Activated CD4-positive, alpha-beta T cell treated with anti-CD3 and anti-CD28 coated beads for 36 hours (primary cell): Measurements from ENCODE around the gene BAZ2A. TPM values are rescaled to one million over a fixed set of nuclear protein-coding genes. Genes with fewer than 3 reads are reported as not detected.
"Not testable (repeated sequence)": the region's sequence is repeated elsewhere in the genome, so short reads cannot be mapped to it uniquely, and the experiment has no call there.

Source experiments
- ATAC-seq: fragments of 200-7000 bp; cut with Tn5 transposase; one replicate; pipeline ENCODE4 v1.10.0; 2021; ENCODE audit warnings: mild to moderate bottlenecking, moderate library complexity
- CTCF ChIA-PET: fragments of 350-600 bp; sonication (Branson Sonifier 250); formaldehyde crosslinking; loops from one replicate; lab custom pipeline; 2021; ENCODE audit warnings: antibody characterized with exemption; lab: Charles Lee
- POLR2A ChIA-PET: fragments of 350-600 bp; sonication (Branson Sonifier 250); formaldehyde crosslinking; loops from one replicate; lab custom pipeline; 2021; ENCODE audit warnings: antibody characterized with exemption, inconsistent platforms; lab: Charles Lee
- DNase-seq: peaks from one replicate; pipeline ENCODE4 v3.0.0-alpha.2; 2020
- H3K27ac Mint-ChIP-seq: one replicate; pipeline ENCODE4 v1.8.0; 2021; ENCODE audit warnings: mixed read lengths
- H3K27me3 Mint-ChIP-seq: one replicate; pipeline ENCODE4 v1.8.0; 2021; ENCODE audit warnings: mixed read lengths
- H3K36me3 Mint-ChIP-seq: one replicate; pipeline ENCODE4 v1.8.0; 2021; ENCODE audit warnings: low read depth, mixed read lengths
- H3K4me1 Mint-ChIP-seq: one replicate; pipeline ENCODE4 v1.8.0; 2021; ENCODE audit warnings: mixed read lengths
- H3K4me3 Mint-ChIP-seq: one replicate; pipeline ENCODE4 v1.8.0; 2021; ENCODE audit warnings: mild to moderate bottlenecking, moderate library complexity, mixed read lengths
- H3K9me3 Mint-ChIP-seq: one replicate; pipeline ENCODE4 v1.8.0; 2021; ENCODE audit warnings: low read depth, mixed read lengths
- intact Hi-C, 2 experiments: fragments of 100-400 bp; cut with DNase I in 1 of 2; cut with micrococcal nuclease in 1 of 2; formaldehyde crosslinking; loops; one replicate each; pipeline versions ENCODE4 v1.14.2 to v1.15.1; 2022 to 2024; cut with DNase I, micrococcal nuclease
- total RNA-seq, 2 experiments: library from RNA; stranded (reverse); gene quantifications; one replicate each; pipeline ENCODE4 v1.2.3, GENCODE V29; 2021

BAZ2A gene
- total RNA-seq, 2 experiments from 2014 or later: 79.4 to 129 TPM

GRCh38 chr12:56577248-56577647, 52.9 kb downstream of the BAZ2A start:
- ChIA-PET POLR2A (interaction anchor here (0.6 kb wide), 2 partner anchors 8 to 309 kb away, joined by 3 to 7 read pairs; no protein-coding TSS in a partner anchor), CTCF (interaction anchor here (0.7 to 11.2 kb wide), 6 partner anchors 12 to 93 kb away, joined by 3 to 100 read pairs (median 3); no protein-coding TSS in a partner anchor)
- H3K27me3 Mint-ChIP-seq, H3K4me3 Mint-ChIP-seq, H3K36me3 Mint-ChIP-seq, DNase-seq, H3K27ac Mint-ChIP-seq, intact Hi-C loops, ATAC-seq, H3K9me3 Mint-ChIP-seq: not testable (repeated sequence)
- H3K4me1 Mint-ChIP-seq: peaks cover 14% of the 10 kb centered on the region

DNA sequence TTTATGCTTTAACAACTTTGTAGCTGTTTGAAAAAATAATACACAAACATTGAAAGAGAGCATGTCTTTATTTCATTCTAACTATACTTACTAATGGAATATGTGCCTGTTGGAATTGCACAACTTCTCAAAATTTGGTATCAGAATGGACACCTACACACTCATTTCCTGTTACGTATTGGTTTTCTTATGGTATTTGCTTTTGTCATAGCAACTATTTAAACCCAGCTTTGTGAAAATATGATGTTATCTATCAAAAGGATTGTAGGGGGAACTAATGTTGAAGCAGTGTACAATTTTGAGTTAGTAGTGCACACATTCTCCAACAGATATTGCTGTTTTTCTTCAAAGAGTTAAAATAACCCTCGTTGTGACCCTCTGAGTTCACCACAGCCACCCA, 55.9 kb downstream of the BAZ2A start:
- no peaks in the 10 kb centered on the region for H3K9me3 Mint-ChIP-seq
- H3K27me3 Mint-ChIP-seq: no peaks in the 10 kb centered on the region
- H3K27ac Mint-ChIP-seq: no peak overlapping the region
- H3K4me1 Mint-ChIP-seq: peaks cover 22% of the 10 kb centered on the region
- DNase-seq (no peak), ATAC-seq (no peak)
- CTCF ChIA-PET: interaction anchor here (0.8 to 11.2 kb wide), 10 partner anchors 15 to 78 kb away, joined by 3 to 100 read pairs (median 5); partner anchors contain the start of gene RBMS2
- no peak overlapping the region for H3K4me3 Mint-ChIP-seq
- POLR2A ChIA-PET: no interaction called here
- intact Hi-C loops: loop anchor here in 1 of 2 experiments (5.0 kb wide), 1 partner anchor 382 kb away; no protein-coding TSS in a partner anchor
- H3K36me3 Mint-ChIP-seq: no peaks in the 10 kb centered on the region

DNA sequence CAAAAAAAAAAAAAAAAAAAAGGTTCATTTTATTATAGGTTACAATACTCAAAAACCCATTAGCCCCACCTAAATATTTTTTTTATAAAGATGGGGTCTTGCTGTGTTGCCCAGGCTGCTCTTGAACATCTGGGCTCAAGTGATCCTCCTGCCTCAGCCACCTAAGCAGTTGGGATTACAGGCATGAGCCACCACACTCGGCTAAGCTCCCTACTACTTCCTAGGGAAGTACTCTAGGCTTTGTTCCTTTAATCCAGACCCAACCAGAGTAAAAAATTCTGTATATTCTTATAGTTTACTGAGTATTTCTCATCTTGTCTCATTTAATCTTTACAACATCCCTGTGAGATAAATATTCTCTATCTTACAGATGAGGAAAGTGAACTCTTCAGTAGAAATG, 57.8 kb downstream of the BAZ2A start:
- no peak for DNase-seq
- POLR2A ChIA-PET: interaction anchor here (0.6 kb wide), 1 partner anchor 222 kb away, joined by 4 read pairs; no protein-coding TSS in a partner anchor

GRCh38 chr12:56571121-56571520, 59.0 kb downstream of the BAZ2A start:
- H3K9me3 Mint-ChIP-seq: no peaks in the 10 kb centered on the region

More for the DNA sequence above, 57.8 kb downstream of the BAZ2A start:
- Mint-ChIP-seq H3K27ac (no peak overlapping the region), H3K4me1 (peaks cover 23% of the 10 kb centered on the region), H3K4me3 (no peak overlapping the region), H3K27me3 (no peaks in the 10 kb centered on the region), H3K36me3 (no peaks in the 10 kb centered on the region), H3K9me3 (no peaks in the 10 kb centered on the region)
- ATAC-seq: no peak
- CTCF ChIA-PET: interaction anchor here (0.9 to 11.2 kb wide), 4 partner anchors 8 to 57 kb away, joined by 4 to 100 read pairs (median 4); no protein-coding TSS in a partner anchor
- intact Hi-C loops: loop anchor here in 1 of 2 experiments (5.0 kb wide), 1 partner anchor 380 kb away; no protein-coding TSS in a partner anchor

DNA sequence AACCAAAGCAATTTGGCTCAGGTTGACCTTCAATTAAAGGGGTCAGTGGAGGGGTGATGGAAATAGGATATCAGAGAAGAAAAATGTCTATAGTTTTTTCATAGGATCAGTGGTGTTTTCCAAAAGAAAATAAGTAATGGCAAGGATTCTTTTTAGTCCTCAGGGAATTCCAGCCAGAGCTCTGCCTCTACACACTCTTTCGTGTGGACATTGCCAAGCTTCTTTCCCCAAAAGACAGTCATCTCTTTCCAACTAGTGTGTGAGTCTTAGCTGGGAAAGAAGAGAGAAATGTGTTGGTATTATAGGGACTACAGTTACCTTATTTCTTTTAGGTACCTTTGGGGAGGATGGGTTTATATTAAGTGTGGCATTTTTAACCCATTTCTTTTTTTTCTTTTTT, 62.0 kb downstream of the BAZ2A start:
- H3K9me3 Mint-ChIP-seq: no peaks in the 10 kb centered on the region
- ATAC-seq (no peak), DNase-seq (no peak)
- POLR2A ChIA-PET: interaction anchor here (0.6 kb wide), 1 partner anchor 151 kb away, joined by 4 read pairs; no protein-coding TSS in a partner anchor
- H3K27me3 Mint-ChIP-seq: no peaks in the 10 kb centered on the region
- intact Hi-C loops: no loop called here
- peaks cover 35% of the 10 kb centered on the region for H3K4me1 Mint-ChIP-seq
- H3K4me3 Mint-ChIP-seq: no peak overlapping the region
- CTCF ChIA-PET: interaction anchor here (0.6 to 11.2 kb wide), 6 partner anchors 16 to 53 kb away, joined by 3 to 100 read pairs (median 4); partner anchors contain the start of gene RBMS2
- no peak overlapping the region for H3K27ac Mint-ChIP-seq
- no peaks in the 10 kb centered on the region for H3K36me3 Mint-ChIP-seq

More at GRCh38 chr12:56571121-56571520, 59.0 kb downstream of the BAZ2A start:
- H3K36me3 Mint-ChIP-seq: no peaks in the 10 kb centered on the region
- no peak overlapping the region for H3K4me3 Mint-ChIP-seq
- DNase-seq (no peak), ATAC-seq (no peak)
- peaks cover 25% of the 10 kb centered on the region for H3K4me1 Mint-ChIP-seq
- H3K27me3 Mint-ChIP-seq: no peaks in the 10 kb centered on the region
- H3K27ac Mint-ChIP-seq: no peak overlapping the region
- intact Hi-C loops: loop anchor here in 1 of 2 experiments (5.0 kb wide), 1 partner anchor 379 kb away; no protein-coding TSS in a partner anchor
- POLR2A ChIA-PET: no interaction called here
- CTCF ChIA-PET: interaction anchor here (0.7 to 11.2 kb wide), 4 partner anchors 17 to 69 kb away, joined by 3 to 100 read pairs (median 4); no protein-coding TSS in a partner anchor

DNA sequence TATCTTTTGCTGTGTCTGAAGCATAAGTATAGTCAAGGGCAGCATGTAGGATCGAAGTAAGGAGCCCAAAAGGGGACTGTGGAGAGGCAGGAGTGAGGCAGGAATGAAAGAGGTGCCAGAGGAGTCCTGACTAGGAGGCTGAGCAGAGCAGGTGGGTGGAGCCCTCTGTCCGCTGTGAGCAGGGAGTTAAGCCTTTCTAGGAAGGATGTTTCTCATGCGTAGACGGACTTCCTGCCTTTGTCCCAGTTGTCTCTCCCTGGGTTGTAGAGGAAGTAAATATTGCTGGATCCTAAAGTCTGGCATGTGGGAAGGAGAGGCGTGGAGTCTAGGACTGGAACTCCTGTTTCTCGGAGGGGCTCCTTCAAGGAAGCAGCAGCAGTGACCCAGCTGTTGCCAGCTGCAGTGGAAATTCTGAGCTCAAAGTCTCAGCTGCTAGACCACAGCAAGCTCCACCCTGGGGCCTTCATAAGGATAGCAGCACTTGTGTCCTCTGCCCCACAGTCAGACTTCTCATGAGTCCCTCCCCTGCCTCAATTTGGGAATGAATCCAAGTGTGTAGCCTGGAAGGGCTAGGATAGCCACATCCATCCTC, 64.5 kb downstream of the BAZ2A start:
- ChIA-PET CTCF (interaction anchor here (0.6 to 1.4 kb wide), 7 partner anchors 10 to 179 kb away, joined by 3 to 4 read pairs (median 3); no protein-coding TSS in a partner anchor), POLR2A (no interaction called here)
- ATAC-seq (peak; percentile 85), DNase-seq (peak; percentile 68)
- peaks cover 24% of the 10 kb centered on the region for H3K4me1 Mint-ChIP-seq
- peak overlapping the region; percentile 11 for H3K27ac Mint-ChIP-seq
- H3K9me3 Mint-ChIP-seq: no peaks in the 10 kb centered on the region
- H3K4me3 Mint-ChIP-seq: peak overlapping the region; percentile 6
- intact Hi-C loops: no loop called here
- H3K27me3 Mint-ChIP-seq: no peaks in the 10 kb centered on the region
- no peaks in the 10 kb centered on the region for H3K36me3 Mint-ChIP-seq

DNA sequence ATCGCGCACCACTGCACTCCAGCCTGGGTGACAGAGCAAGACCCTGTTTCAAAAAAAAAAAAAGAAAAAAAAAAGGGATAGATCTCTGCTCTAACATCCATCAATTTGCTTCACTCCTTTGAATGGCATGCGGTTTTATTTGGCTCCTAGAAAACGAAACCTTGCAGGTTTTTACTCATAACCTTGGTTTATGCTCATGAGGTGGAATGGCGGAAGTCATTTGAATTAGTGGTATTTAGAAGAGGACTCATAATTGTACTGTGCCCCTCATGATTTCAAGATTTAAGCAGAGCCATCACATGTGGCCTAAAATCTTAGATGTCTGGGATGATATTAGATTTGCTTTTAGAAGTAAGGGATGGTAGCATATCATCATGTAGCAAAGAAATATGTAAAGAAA, 79.1 kb downstream of the BAZ2A start:
- Mint-ChIP-seq H3K27me3 (no peaks in the 10 kb centered on the region), H3K9me3 (no peaks in the 10 kb centered on the region), H3K4me3 (no peak overlapping the region), H3K27ac (no peak overlapping the region), H3K4me1 (no peaks in the 10 kb centered on the region), H3K36me3 (no peaks in the 10 kb centered on the region)
- ATAC-seq: no peak
- ChIA-PET POLR2A (no interaction called here), CTCF (no interaction called here)
- intact Hi-C loops: no loop called here
- no peak for DNase-seq

- intact Hi-C loops: no loop called here
- ATAC-seq: no peak
- DNase-seq: no peak
- ChIA-PET POLR2A (no interaction called here), CTCF (interaction anchor here (0.7 to 0.9 kb wide), 2 partner anchors 23 to 31 kb away, joined by 3 read pairs; no protein-coding TSS in a partner anchor)
- Mint-ChIP-seq H3K36me3 (no peaks in the 10 kb centered on the region), H3K9me3 (no peaks in the 10 kb centered on the region), H3K27ac (no peak overlapping the region), H3K4me3 (no peak overlapping the region), H3K4me1 (no peaks in the 10 kb centered on the region), H3K27me3 (no peaks in the 10 kb centered on the region)
Observed at GRCh38 chr12:56546680-56547079, 83.4 kb downstream of the BAZ2A start.

Other genes with a start within 250 kb of the BAZ2A start
- gene TIMELESS, start 180.9 kb downstream of the BAZ2A start, total RNA-seq: 10 to 100 TPM; 46.3 to 47.3 TPM
- not detected for gene MIP, start 175.7 kb downstream of the BAZ2A start, total RNA-seq
- gene SPRYD4, start 161.7 kb downstream of the BAZ2A start, total RNA-seq: 1 to 10 TPM; 3.1 TPM
- 1 to 10 TPM; 8.7 TPM for gene GLS2, start 142.2 kb downstream of the BAZ2A start, total RNA-seq
- gene RBMS2, start 108.5 kb downstream of the BAZ2A start, total RNA-seq: 1 to 10 TPM; 5.0 to 7.0 TPM
- 100 to 1,000 TPM; 756 to 818 TPM for gene ATP5F1B, start 15.7 kb upstream of the BAZ2A start, total RNA-seq
- gene PTGES3, start 58.0 kb upstream of the BAZ2A start, total RNA-seq: 100 to 1,000 TPM; 284 to 386 TPM
- 1,000 to 10,000 TPM; 1,215 to 1,231 TPM for gene NACA, start 95.0 kb upstream of the BAZ2A start, total RNA-seq
- 10 to 100 TPM; 81.3 to 83.7 TPM for gene PRIM1, start 122.0 kb upstream of the BAZ2A start, total RNA-seq
- 1 to 10 TPM; 2.6 to 5.1 TPM for gene HSD17B6, start 133.0 kb upstream of the BAZ2A start, total RNA-seq